ENCODE data around the gene STUM.

Gene STUM

GRCh38 chr1:226602186-226603021, 53.8 kb downstream of the STUM start:
- Histone ChIP-seq H3K4me1 (ENCODE audit: control insufficient read depth in 1 of 2, insufficient read depth in 2 of 2, low read length in 2 of 2) (peaks cover 6 to 11% of the 10 kb centered on the region in 2 donors), H3K27ac (ENCODE audit: low read depth, low read length) (peak overlapping the region; percentile 41), H3K9me3 (ENCODE audit: control insufficient read depth in 1 of 2, low read length in 2 of 2) (no peaks in the 10 kb centered on the region), H3K27me3 (ENCODE audit: control insufficient read depth in 1 of 2, insufficient read depth in 2 of 2, low read length in 2 of 2) (no peaks in the 10 kb centered on the region), H3K36me3 (ENCODE audit: control insufficient read depth in 1 of 2, insufficient read depth in 2 of 2, low read length in 2 of 2) (no peaks in the 10 kb centered on the region), H3K9ac (ENCODE audit: low read depth in 1 of 2, low read length in 2 of 2) (no peak overlapping the region), H3K4me3 (ENCODE audit: low read depth in 1 of 2, low read length in 2 of 2) (no peak overlapping the region)

DNA sequence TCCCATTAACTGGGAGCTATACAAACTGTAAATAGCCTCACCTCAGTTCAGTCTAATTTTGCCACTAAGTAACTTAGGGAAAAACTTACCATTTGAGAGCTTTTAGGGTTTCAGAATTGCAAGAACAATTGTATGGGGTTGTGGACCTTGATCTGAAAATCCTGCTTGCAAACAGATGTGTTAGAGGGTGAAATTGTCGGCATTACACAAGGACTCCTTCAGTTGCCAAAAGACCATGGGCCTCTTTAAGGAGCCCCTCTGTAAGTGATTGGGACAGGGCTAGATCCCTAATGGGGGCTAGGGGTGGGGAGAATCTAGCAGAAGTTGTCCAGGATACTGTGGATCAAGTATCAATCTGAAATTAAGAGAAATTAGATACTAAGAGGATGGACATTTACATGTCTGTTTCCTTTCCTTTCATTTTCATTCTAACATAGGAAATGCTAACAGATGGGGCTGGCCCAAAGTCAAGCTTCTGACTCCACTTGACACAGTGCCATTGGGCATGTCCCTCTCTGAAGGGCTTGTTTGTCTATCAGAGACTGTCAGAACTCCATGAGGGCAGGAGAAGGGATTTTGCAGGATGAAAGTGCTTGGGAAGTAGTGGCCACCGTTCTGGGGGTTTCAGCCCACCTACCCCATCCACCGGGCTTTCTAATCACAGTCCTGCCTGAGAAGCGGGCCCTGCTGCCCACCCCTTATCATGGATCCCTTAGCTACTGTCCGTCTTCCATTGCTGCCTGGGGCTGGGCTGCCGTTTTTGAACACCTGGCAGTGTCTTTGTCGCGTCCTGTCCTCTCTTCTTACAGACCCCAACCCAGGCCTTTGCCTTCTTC, 54.7 kb downstream of the STUM start:
- H3K36me3 ChIP-seq (ENCODE audit: control insufficient read depth in 1 of 2, insufficient read depth in 2 of 2, low read length in 2 of 2), result no peaks in the 10 kb centered on the region
- no peaks in the 10 kb centered on the region for H3K27me3 ChIP-seq (ENCODE audit: control insufficient read depth in 1 of 2, insufficient read depth in 2 of 2, low read length in 2 of 2)
- H3K4me1 ChIP-seq (ENCODE audit: control insufficient read depth in 1 of 2, insufficient read depth in 2 of 2, low read length in 2 of 2), result peaks cover 6 to 11% of the 10 kb centered on the region in 2 donors
- no peak overlapping the region for H3K27ac ChIP-seq (ENCODE audit: low read depth, low read length)
- no peak overlapping the region for H3K9ac ChIP-seq (ENCODE audit: low read depth in 1 of 2, low read length in 2 of 2)
- no peaks in the 10 kb centered on the region for H3K9me3 ChIP-seq (ENCODE audit: control insufficient read depth in 1 of 2, low read length in 2 of 2)
- H3K4me3 ChIP-seq (ENCODE audit: low read depth in 1 of 2, low read length in 2 of 2), result peak overlapping the region in 1 of 2 donors; percentile 13

GRCh38 chr1:226603858-226604559, 55.4 kb downstream of the STUM start:
- Histone ChIP-seq H3K36me3 (ENCODE audit: control insufficient read depth in 1 of 2, insufficient read depth in 2 of 2, low read length in 2 of 2) (no peaks in the 10 kb centered on the region), H3K4me3 (ENCODE audit: low read depth in 1 of 2, low read length in 2 of 2) (no peak overlapping the region), H3K27ac (ENCODE audit: low read depth, low read length) (no peak overlapping the region), H3K4me1 (ENCODE audit: control insufficient read depth in 1 of 2, insufficient read depth in 2 of 2, low read length in 2 of 2) (peaks cover 6 to 11% of the 10 kb centered on the region in 2 donors), H3K9ac (ENCODE audit: low read depth in 1 of 2, low read length in 2 of 2) (no peak overlapping the region), H3K9me3 (ENCODE audit: control insufficient read depth in 1 of 2, low read length in 2 of 2) (no peaks in the 10 kb centered on the region), H3K27me3 (ENCODE audit: control insufficient read depth in 1 of 2, insufficient read depth in 2 of 2, low read length in 2 of 2) (no peaks in the 10 kb centered on the region)

GRCh38 chr1:226604560-226605317, 56.2 kb downstream of the STUM start:
- Histone ChIP-seq H3K4me3 (ENCODE audit: low read depth in 1 of 2, low read length in 2 of 2) (no peak overlapping the region), H3K36me3 (ENCODE audit: control insufficient read depth in 1 of 2, insufficient read depth in 2 of 2, low read length in 2 of 2) (no peaks in the 10 kb centered on the region), H3K4me1 (ENCODE audit: control insufficient read depth in 1 of 2, insufficient read depth in 2 of 2, low read length in 2 of 2) (peaks cover 6 to 11% of the 10 kb centered on the region in 2 donors), H3K9ac (ENCODE audit: low read depth in 1 of 2, low read length in 2 of 2) (no peak overlapping the region), H3K27ac (ENCODE audit: low read depth, low read length) (no peak overlapping the region), H3K27me3 (ENCODE audit: control insufficient read depth in 1 of 2, insufficient read depth in 2 of 2, low read length in 2 of 2) (no peaks in the 10 kb centered on the region), H3K9me3 (ENCODE audit: control insufficient read depth in 1 of 2, low read length in 2 of 2) (no peaks in the 10 kb centered on the region)

DNA sequence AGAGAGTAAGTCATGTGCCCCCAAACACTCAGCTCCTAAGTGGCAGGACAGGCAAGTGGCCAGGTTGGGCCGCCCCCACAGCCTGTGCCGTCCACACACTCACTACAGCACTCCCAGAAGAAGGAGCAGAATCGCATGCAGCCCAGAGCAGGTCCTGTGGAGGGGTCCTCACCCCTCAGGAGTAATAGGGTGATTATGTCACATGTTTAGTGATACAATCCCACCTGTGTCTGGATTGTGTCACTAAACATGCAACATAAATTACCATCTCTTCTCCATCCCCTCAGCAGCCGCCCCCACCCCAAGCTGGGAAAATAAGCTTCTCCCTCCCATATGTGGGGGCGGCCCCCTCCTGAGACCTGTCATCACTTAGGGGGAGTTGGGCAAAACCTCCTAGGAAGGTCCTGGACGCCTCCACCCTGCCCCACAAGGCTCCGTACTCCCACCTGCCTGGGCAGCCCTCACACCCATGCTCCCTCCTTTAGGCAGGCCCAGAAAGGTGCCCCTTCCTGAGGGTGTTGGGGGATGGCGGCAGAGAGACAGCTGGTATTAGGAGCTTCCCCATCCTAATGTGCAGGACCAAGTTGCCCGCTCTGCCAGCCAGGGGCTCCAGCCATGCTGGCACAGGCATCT, 56.9 kb downstream of the STUM start:
- Histone ChIP-seq H3K9me3 (ENCODE audit: control insufficient read depth in 1 of 2, low read length in 2 of 2) (no peaks in the 10 kb centered on the region), H3K4me3 (ENCODE audit: low read depth in 1 of 2, low read length in 2 of 2) (no peak overlapping the region), H3K27me3 (ENCODE audit: control insufficient read depth in 1 of 2, insufficient read depth in 2 of 2, low read length in 2 of 2) (no peaks in the 10 kb centered on the region), H3K36me3 (ENCODE audit: control insufficient read depth in 1 of 2, insufficient read depth in 2 of 2, low read length in 2 of 2) (no peaks in the 10 kb centered on the region), H3K27ac (ENCODE audit: low read depth, low read length) (no peak overlapping the region), H3K9ac (ENCODE audit: low read depth in 1 of 2, low read length in 2 of 2) (no peak overlapping the region), H3K4me1 (ENCODE audit: control insufficient read depth in 1 of 2, insufficient read depth in 2 of 2, low read length in 2 of 2) (peaks cover 6 to 11% of the 10 kb centered on the region in 2 donors)

DNA sequence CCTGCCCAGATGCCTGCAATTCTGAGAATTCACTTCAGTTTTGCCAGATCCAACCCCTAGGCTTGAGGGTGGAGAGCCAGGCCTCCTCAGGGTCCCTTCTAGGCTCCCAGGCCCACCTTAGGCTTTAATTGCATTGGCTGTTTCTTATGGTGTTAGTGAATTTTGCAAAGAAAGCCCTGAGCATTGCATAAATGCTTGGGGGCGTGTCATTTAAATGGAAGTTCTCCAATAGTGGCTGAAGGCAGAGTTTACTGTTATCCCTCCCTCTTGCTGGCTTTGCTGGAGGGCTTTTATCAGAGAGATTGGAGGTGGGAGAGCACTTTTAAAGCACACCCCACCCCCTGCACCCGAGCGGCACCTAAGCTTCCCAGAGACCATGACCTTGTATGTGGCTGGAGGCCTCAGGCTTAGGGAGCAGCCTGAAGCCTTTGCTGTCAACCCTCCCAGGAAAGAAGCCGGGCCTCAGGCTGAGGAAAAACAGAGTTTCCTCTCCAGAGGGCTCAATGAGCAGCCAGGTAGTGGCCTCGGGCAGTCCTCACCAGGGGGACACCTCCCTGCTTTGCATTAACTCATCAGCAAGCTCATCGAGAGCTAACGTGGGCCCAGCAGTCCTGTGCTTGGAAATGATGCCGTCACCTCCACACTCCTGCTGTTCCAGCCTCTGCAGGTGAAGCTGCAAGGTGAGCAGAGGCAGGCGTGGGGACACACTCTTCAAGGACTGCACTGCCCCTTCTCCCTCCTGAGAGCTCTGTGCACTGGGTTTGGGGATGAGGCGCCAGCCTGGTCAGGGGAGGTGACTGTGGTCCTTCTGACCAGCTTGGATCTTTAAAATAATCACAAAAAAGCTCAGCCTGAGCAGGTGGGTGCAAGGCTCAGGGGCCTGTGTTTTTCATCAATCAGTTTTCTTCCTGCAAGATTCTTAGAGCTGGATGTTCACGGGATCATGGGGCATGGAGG, 58.0 kb downstream of the STUM start:
- H3K9me3 ChIP-seq (ENCODE audit: control insufficient read depth in 1 of 2, low read length in 2 of 2), result no peaks in the 10 kb centered on the region
- no peak overlapping the region for H3K27ac ChIP-seq (ENCODE audit: low read depth, low read length)
- no peak overlapping the region for H3K9ac ChIP-seq (ENCODE audit: low read depth in 1 of 2, low read length in 2 of 2)
- H3K4me1 ChIP-seq (ENCODE audit: control insufficient read depth in 1 of 2, insufficient read depth in 2 of 2, low read length in 2 of 2), result peaks cover 6 to 11% of the 10 kb centered on the region in 2 donors
- H3K27me3 ChIP-seq (ENCODE audit: control insufficient read depth in 1 of 2, insufficient read depth in 2 of 2, low read length in 2 of 2), result no peaks in the 10 kb centered on the region
- no peak overlapping the region for H3K4me3 ChIP-seq (ENCODE audit: low read depth in 1 of 2, low read length in 2 of 2)
- no peaks in the 10 kb centered on the region for H3K36me3 ChIP-seq (ENCODE audit: control insufficient read depth in 1 of 2, insufficient read depth in 2 of 2, low read length in 2 of 2)

GRCh38 chr1:226607268-226607660, 58.7 kb downstream of the STUM start:
- no peak overlapping the region for H3K4me3 ChIP-seq (ENCODE audit: low read depth in 1 of 2, low read length in 2 of 2)
- no peak overlapping the region for H3K27ac ChIP-seq (ENCODE audit: low read depth, low read length)
- H3K4me1 ChIP-seq (ENCODE audit: control insufficient read depth in 1 of 2, insufficient read depth in 2 of 2, low read length in 2 of 2), result peaks cover 6 to 11% of the 10 kb centered on the region in 2 donors
- H3K36me3 ChIP-seq (ENCODE audit: control insufficient read depth in 1 of 2, insufficient read depth in 2 of 2, low read length in 2 of 2), result no peaks in the 10 kb centered on the region
- H3K9me3 ChIP-seq (ENCODE audit: control insufficient read depth in 1 of 2, low read length in 2 of 2), result no peaks in the 10 kb centered on the region
- no peaks in the 10 kb centered on the region for H3K27me3 ChIP-seq (ENCODE audit: control insufficient read depth in 1 of 2, insufficient read depth in 2 of 2, low read length in 2 of 2)
- no peak overlapping the region for H3K9ac ChIP-seq (ENCODE audit: low read depth in 1 of 2, low read length in 2 of 2)

DNA sequence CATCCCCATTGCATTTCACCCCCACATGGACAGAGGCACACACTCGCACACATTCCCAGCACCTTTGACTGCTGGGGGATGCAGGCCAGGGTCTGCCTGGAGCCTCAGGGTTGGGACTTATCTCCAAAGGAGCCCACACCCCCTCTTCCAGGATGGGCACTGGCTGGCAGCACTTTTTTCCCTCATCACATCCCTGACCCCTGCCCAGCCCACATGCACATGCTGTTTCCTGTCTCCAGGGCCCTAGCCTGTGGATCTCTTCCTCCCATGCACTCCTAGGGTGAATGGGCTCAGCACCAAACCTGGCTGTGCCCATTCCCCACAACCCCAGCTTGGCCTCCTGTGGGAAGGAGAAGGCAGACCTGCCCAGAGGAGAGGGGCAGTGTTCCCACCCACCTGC, 59.3 kb downstream of the STUM start:
- H3K4me3 ChIP-seq (ENCODE audit: low read depth in 1 of 2, low read length in 2 of 2), result no peak overlapping the region
- no peaks in the 10 kb centered on the region for H3K36me3 ChIP-seq (ENCODE audit: control insufficient read depth in 1 of 2, insufficient read depth in 2 of 2, low read length in 2 of 2)
- no peaks in the 10 kb centered on the region for H3K27me3 ChIP-seq (ENCODE audit: control insufficient read depth in 1 of 2, insufficient read depth in 2 of 2, low read length in 2 of 2)
- H3K9ac ChIP-seq (ENCODE audit: low read depth in 1 of 2, low read length in 2 of 2), result no peak overlapping the region
- no peak overlapping the region for H3K27ac ChIP-seq (ENCODE audit: low read depth, low read length)
- no peaks in the 10 kb centered on the region for H3K9me3 ChIP-seq (ENCODE audit: control insufficient read depth in 1 of 2, low read length in 2 of 2)
- peaks cover 6 to 8% of the 10 kb centered on the region in 2 donors for H3K4me1 ChIP-seq (ENCODE audit: control insufficient read depth in 1 of 2, insufficient read depth in 2 of 2, low read length in 2 of 2)

Data from duodenal mucosa (tissue), 2 donors.